Measurements from ENCODE around the gene RCAN1. TPM values are rescaled to one million over a fixed set of nuclear protein-coding genes. Genes with fewer than 3 reads are reported as not detected.
A peak's percentile ranks its signal among the peaks of the same experiment; 100 is the strongest.
"Not testable (repeated sequence)": the region's sequence is repeated elsewhere in the genome, so short reads cannot be mapped to it uniquely, and the experiment has no call there.

Gene RCAN1
- total RNA-seq, 2 donors from 2014 or later: 20.8 to 29.0 TPM

DNA sequence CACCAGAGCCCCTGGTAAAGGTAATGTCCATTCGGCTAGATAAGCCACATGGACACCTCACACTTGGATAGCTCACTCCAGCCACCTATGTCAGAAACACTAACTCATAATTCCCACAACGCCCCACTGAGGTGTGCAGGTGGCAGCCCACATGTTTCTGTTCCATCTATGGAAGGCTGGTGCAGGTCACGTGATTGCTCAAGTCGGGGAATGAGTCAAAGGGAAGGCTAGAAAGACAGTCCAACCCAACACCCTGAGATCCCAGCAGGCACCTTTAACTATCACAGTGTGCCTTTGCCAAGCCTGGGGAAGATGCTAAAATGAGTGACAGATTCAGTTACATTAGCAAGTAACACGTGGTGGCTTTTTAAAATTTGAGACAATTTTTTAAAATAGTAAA, 57.7 kb downstream of the RCAN1 start:
- no peaks in the 10 kb centered on the region for H3K9me3 ChIP-seq
- DNase-seq (no peak), ATAC-seq (no peak)
- H3K4me3 ChIP-seq: no peak overlapping the region
- H3K36me3 ChIP-seq (replicated peaks in 1 of 2; ENCODE audit: insufficient read depth in 1 of 2, low read depth in 2 of 2): no peaks in the 10 kb centered on the region
- WGBS, 2 donors: 83 to 93% methylated on average over 5 of the region's 5 CpGs
- intact Hi-C loops (cut with DNase I): no loop called here
- no peaks in the 10 kb centered on the region for H3K27me3 ChIP-seq
- peaks cover 8% of the 10 kb centered on the region for H3K4me1 ChIP-seq
- TF ChIP-seq, protein P1, sequence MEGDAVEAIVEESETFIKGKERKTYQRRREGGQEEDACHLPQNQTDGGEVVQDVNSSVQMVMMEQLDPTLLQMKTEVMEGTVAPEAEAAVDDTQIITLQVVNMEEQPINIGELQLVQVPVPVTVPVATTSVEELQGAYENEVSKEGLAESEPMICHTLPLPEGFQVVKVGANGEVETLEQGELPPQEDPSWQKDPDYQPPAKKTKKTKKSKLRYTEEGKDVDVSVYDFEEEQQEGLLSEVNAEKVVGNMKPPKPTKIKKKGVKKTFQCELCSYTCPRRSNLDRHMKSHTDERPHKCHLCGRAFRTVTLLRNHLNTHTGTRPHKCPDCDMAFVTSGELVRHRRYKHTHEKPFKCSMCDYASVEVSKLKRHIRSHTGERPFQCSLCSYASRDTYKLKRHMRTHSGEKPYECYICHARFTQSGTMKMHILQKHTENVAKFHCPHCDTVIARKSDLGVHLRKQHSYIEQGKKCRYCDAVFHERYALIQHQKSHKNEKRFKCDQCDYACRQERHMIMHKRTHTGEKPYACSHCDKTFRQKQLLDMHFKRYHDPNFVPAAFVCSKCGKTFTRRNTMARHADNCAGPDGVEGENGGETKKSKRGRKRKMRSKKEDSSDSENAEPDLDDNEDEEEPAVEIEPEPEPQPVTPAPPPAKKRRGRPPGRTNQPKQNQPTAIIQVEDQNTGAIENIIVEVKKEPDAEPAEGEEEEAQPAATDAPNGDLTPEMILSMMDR (IDR thresholded peaks at IDR 0.05): no peak
- no peak for TF ChIP-seq POLR2A (IDR thresholded peaks at IDR 0.05)
- no peak overlapping the region for H3K27ac ChIP-seq

DNA sequence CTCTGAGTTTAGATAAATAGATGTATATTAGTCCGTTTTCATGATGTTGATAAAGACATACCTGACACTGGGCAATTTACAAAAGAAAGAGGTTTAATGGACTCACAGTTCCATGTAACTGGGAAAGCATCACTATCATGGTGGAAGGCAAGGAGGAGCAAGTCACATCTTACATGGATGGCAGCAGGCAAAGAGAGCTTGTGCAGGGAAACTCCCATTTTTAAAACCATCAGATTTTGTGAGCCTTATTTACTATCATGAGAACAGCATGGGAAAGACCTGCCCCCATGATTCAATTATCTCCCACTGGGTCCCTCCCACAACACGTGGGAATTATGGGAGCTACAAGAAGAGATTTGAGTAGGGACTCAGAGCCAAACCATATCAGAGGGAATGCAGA, 60.2 kb downstream of the RCAN1 start:
- 88 to 97% methylated on average over 2 of the region's 2 CpGs for WGBS, 2 donors
- DNase-seq; intact Hi-C loops (cut with DNase I); H3K27me3 ChIP-seq; H3K4me3 ChIP-seq; H3K27ac ChIP-seq; ATAC-seq; H3K9me3 ChIP-seq; H3K36me3 ChIP-seq (replicated peaks in 1 of 2; ENCODE audit: insufficient read depth in 1 of 2, low read depth in 2 of 2): not testable (repeated sequence)
- peaks cover 14% of the 10 kb centered on the region for H3K4me1 ChIP-seq

DNA sequence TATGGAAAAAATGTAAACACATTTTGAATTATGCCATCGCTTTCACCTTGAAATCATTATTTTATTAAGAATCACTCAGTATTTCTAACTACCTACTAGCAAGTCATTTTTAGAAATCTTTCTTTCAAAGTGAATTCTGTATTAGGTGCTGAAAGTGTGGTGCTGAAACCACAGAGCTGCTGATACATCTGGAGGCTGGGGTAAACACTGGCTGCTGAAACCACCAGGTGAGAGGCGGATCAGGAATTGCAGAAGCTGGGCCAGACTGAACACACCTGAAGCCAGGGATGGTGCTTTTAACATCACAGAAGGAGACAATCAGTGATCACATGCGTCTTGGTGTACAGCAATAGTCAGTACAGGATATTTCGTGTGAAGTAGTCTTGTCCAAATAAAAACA, 60.7 kb downstream of the RCAN1 start:
- H3K4me3 ChIP-seq: no peak overlapping the region
- intact Hi-C loops (cut with DNase I): no loop called here
- no peaks in the 10 kb centered on the region for H3K36me3 ChIP-seq (replicated peaks in 1 of 2; ENCODE audit: insufficient read depth in 1 of 2, low read depth in 2 of 2)
- TF ChIP-seq, protein P1 (IDR thresholded peaks at IDR 0.05): no peak
- TF ChIP-seq POLR2A (IDR thresholded peaks at IDR 0.05): no peak
- no peak for ATAC-seq
- H3K9me3 ChIP-seq: no peaks in the 10 kb centered on the region
- no peaks in the 10 kb centered on the region for H3K27me3 ChIP-seq
- H3K4me1 ChIP-seq: peaks cover 14% of the 10 kb centered on the region
- WGBS, 2 donors: 99 to 100% methylated on average over 4 of the region's 4 CpGs
- no peak for DNase-seq
- no peak overlapping the region for H3K27ac ChIP-seq

DNA sequence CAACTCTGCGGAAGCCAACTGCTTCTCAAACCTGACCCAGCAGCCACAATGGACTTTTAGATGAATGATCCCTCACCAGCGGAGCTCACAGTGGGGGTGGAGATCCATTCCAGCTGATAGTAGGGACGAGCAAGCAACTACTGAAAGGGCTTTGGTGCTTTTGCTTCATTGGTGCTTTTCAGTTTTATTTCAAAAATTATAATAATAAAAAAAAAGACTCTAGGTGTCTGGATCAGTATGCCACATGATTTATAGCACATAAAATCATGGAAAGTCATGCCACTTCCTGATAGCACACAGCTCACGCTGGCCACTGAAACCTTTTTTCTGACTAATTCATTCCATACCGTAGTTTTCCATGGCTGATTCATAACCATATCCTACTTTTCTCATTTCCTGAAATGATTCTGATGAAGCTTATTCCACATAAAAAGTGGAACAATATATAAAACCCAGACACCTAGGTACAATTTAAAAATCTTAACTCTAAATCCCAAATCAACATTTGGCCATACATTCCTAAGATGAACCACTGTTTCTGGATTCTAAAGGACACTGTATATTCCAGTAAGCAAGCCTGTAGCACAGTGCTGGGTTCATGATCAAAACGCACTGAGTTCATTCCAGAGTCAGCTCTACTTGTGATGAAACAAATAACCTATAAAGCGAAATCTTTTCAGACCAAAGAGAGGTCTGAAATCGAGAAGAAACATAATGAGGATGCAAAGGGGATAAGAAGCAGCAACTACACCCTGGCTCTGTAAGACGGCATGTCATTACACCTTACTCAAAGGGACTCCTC, 61.6 kb downstream of the RCAN1 start:
- TF ChIP-seq, protein P1 (IDR thresholded peaks at IDR 0.05): no peak
- TF ChIP-seq POLR2A (IDR thresholded peaks at IDR 0.05): no peak
- Histone ChIP-seq H3K36me3 (replicated peaks in 1 of 2; ENCODE audit: insufficient read depth in 1 of 2, low read depth in 2 of 2) (no peaks in the 10 kb centered on the region), H3K27ac (peak overlapping the region in 3 of 4 donors; percentile 24 to 56 (median 52)), H3K4me3 (no peak overlapping the region), H3K9me3 (no peaks in the 10 kb centered on the region), H3K4me1 (peaks cover 14% of the 10 kb centered on the region), H3K27me3 (no peaks in the 10 kb centered on the region)
- intact Hi-C loops (cut with DNase I): no loop called here
- no peak for DNase-seq
- WGBS, 2 donors: 60 to 79% methylated on average over 9 of the region's 9 CpGs
- ATAC-seq: peak; percentile 63

DNA sequence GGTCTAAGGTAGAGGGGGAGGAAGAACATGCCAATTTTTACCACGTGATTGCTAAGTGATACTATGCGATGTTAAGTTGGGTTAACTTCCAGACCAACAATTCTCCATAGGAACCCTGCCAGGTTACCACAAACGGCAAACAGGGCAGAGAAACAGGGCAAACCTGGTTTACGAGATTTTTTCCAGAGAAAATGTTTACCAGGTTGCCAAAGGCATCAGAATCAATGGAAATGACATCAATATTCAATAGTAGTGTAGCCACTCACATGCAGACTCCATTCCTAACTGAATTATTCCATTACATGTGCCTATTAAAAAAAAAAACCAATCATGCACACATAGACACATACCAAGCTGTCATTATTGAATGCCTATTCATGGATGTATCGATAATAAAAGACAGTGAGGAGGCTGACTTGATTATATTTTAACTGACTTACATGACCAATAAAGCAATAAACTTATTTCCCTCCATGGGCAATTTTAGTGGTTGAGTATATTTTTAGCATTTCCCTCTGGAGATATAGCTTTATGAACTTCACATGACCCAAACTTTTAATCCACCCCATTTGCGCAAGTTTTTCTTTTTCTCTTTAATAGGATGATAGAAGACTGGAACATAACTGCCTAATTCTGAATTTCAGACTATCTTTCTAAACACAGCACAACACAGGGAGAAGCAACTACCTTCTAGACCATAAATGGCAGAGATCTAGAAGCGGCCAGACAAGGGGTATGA, 62.4 kb downstream of the RCAN1 start:
- TF ChIP-seq POLR2A (IDR thresholded peaks at IDR 0.05): no peak
- TF ChIP-seq, protein P1 (IDR thresholded peaks at IDR 0.05): no peak
- Histone ChIP-seq H3K4me3 (no peak overlapping the region), H3K27ac (peak overlapping the region; percentile 6 to 56 (median 38)), H3K4me1 (peaks cover 14% of the 10 kb centered on the region), H3K27me3 (no peaks in the 10 kb centered on the region), H3K9me3 (no peaks in the 10 kb centered on the region), H3K36me3 (replicated peaks in 1 of 2; ENCODE audit: insufficient read depth in 1 of 2, low read depth in 2 of 2) (no peaks in the 10 kb centered on the region)
- intact Hi-C loops (cut with DNase I): no loop called here
- WGBS, 2 donors: 47 to 56% methylated on average over 7 of the region's 7 CpGs
- ATAC-seq (peak; percentile 45), DNase-seq (no peak)

All from body of pancreas (tissue), 4 donors.